SU-DHL-6 (cell line): ENCODE results near the gene NBPF1.
"Not testable (repeated sequence)": the region's sequence is repeated elsewhere in the genome, so short reads cannot be mapped to it uniquely, and the experiment has no call there.

Experiments
- EZH2phosphoT487 ChIP-seq: fragments of 200-600 bp; sonication (generic), shearing (Covaris generic); conservative IDR thresholded peaks from 2 replicates; pipeline ENCODE4 v1.6.1; 2018; ENCODE audit warnings: mild to moderate bottlenecking, antibody characterized with exemption, low read length, moderate library complexity, mixed read lengths
- TF ChIP-seq, protein P1 (sequence below): fragments of 200-600 bp; sonication (generic); IDR thresholded peaks from one replicate; pipeline ENCODE4 v1.5.1; 2017; ENCODE audit warnings: antibody characterized with exemption, mild to moderate bottlenecking, low read length, moderate library complexity; ENCODE audit not compliant: insufficient read depth, poor library complexity, severe bottlenecking

DNA sequence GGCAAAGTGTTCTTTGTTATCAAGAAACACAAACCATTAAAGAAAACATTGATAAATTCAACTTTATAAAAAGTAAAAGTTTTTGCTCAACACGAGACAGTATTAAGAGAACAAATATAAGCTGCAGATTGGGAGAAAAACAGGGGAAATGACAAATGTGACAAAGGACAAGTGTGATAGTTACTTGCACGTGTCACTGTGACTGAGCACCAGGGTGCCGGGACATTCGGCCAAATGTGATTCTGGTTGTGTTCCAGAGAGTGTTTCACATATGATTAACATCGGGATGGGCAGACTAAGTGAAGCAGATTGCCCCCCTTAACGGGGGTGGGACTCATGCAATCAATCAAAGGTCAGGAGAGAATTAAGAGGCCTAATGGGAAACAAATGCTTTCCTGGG is 52.9 kb downstream of the NBPF1 start:
- not testable (repeated sequence) for TF ChIP-seq EZH2phosphoT487
- TF ChIP-seq, protein P1, sequence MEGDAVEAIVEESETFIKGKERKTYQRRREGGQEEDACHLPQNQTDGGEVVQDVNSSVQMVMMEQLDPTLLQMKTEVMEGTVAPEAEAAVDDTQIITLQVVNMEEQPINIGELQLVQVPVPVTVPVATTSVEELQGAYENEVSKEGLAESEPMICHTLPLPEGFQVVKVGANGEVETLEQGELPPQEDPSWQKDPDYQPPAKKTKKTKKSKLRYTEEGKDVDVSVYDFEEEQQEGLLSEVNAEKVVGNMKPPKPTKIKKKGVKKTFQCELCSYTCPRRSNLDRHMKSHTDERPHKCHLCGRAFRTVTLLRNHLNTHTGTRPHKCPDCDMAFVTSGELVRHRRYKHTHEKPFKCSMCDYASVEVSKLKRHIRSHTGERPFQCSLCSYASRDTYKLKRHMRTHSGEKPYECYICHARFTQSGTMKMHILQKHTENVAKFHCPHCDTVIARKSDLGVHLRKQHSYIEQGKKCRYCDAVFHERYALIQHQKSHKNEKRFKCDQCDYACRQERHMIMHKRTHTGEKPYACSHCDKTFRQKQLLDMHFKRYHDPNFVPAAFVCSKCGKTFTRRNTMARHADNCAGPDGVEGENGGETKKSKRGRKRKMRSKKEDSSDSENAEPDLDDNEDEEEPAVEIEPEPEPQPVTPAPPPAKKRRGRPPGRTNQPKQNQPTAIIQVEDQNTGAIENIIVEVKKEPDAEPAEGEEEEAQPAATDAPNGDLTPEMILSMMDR: not testable (repeated sequence)
